HepG2 (cell line): Measurements from ENCODE around the gene GREM1. TPM values are rescaled to one million over a fixed set of nuclear protein-coding genes. Genes with fewer than 3 reads are reported as not detected.

Experiments used
- ATAC-seq: fragments of 200-7000 bp; cut with Tn5 transposase; 3 replicates; pipeline ENCODE4 v1.9.1; 2020; ENCODE audit warnings: mild to moderate bottlenecking, moderate library complexity
- BruUV-seq: library from RNA; stranded (reverse); fragments of 400-500 nt; replicated peaks from 2 replicates; lab custom pipeline; 2021; lab: Mats Ljungman, UMichigan
- CTCF ChIA-PET: fragments of 300-600 bp; formaldehyde crosslinking; extraction: SDS; loops from one replicate; lab custom pipeline; 2021; ENCODE audit warnings: low total read pairs, inconsistent platforms, low intra/inter-chr PET ratio; lab: Yijun Ruan, JAX
- POLR2A ChIA-PET: fragments of 350-600 bp; sonication (Branson Sonifier 250); formaldehyde crosslinking; loops from one replicate; lab custom pipeline; 2020; ENCODE audit warnings: antibody characterized with exemption, inconsistent platforms; lab: Yijun Ruan, JAX
- DNase-seq: peaks from one replicate; pipeline ENCODE4 v3.0.0-alpha.2; 2015; ENCODE audit warnings: low spot score
- FAIRE-seq: peaks from 3 replicates; lab custom pipeline; 2011; peaks lifted over from hg19 to GRCh38; lab: Jason Lieb, UNC
- H2AFZ ChIP-seq: one replicate; pipeline ENCODE4 v1.6.1; 2011; ENCODE audit warnings: low read length, inconsistent platforms
- H3K27ac ChIP-seq: fragments of 300-600 bp; 3 replicates; pipeline ENCODE4 v1.8.0; 2011; ENCODE audit warnings: mixed run types, mild to moderate bottlenecking, mixed read lengths, low read length, inconsistent platforms; ENCODE audit not compliant: insufficient read depth; ENCODE audit errors: extremely low read length
- H3K27me3 ChIP-seq, 2 experiments: fragments of 200-600 bp in 1 of 2; 2 replicates in 1 of 2; 3 replicates in 1 of 2; pipeline versions ENCODE4 v1.6.0 to v1.8.0; 2011; ENCODE audit warnings: low read length in 2 of 2, mild to moderate bottlenecking in 2 of 2, moderate library complexity in 2 of 2, inconsistent platforms in 1 of 2; ENCODE audit not compliant: insufficient read depth in 2 of 2, control insufficient read depth in 1 of 2
- H3K36me3 ChIP-seq, 2 experiments: fragments of 200-600 bp in 1 of 2; replicated peaks in 1 of 2; 2 replicates in 1 of 2; 3 replicates in 1 of 2; pipeline versions ENCODE4 v1.5.1 to v1.8.0; 2011; ENCODE audit warnings: low read length in 2 of 2, inconsistent platforms in 1 of 2; ENCODE audit not compliant: insufficient read depth in 2 of 2, control insufficient read depth in 1 of 2
- H3K4me1 ChIP-seq: 2 replicates; pipeline ENCODE4 v1.5.1; 2012; ENCODE audit warnings: low read length, inconsistent platforms; ENCODE audit not compliant: insufficient read depth
- H3K4me2 ChIP-seq: 2 replicates; pipeline ENCODE4 v1.6.0; 2011; ENCODE audit warnings: low read depth, low read length, inconsistent platforms
- H3K4me3 ChIP-seq, 3 experiments: fragments of 200-600 bp in 1 of 3; sonication (generic), shearing (Covaris generic) in 1 of 3; replicated peaks in 1 of 3; 2 replicates each; pipeline ENCODE4 v1.5.1; 2011 to 2016; ENCODE audit warnings: low read length in 3 of 3, inconsistent platforms in 2 of 3, low read depth in 2 of 3, mild to moderate bottlenecking in 2 of 3, control low read depth in 1 of 3, mixed read lengths in 1 of 3; ENCODE audit not compliant: insufficient read depth in 1 of 3
- H3K79me2 ChIP-seq: one replicate; pipeline ENCODE4 v1.6.1; 2011; ENCODE audit warnings: low read length, inconsistent platforms; ENCODE audit not compliant: insufficient read depth
- H3K9ac ChIP-seq: 2 replicates; pipeline ENCODE4 v1.6.0; 2011; ENCODE audit warnings: mild to moderate bottlenecking, low read depth, low read length, inconsistent platforms; ENCODE audit not compliant: insufficient read depth
- H3K9me3 ChIP-seq: 2 replicates; pipeline ENCODE4 v1.5.1; 2012; ENCODE audit warnings: mild to moderate bottlenecking, low read length
- H4K20me1 ChIP-seq: 2 replicates; pipeline ENCODE4 v1.6.0; 2011; ENCODE audit warnings: inconsistent platforms, mild to moderate bottlenecking, low read length, moderate library complexity; ENCODE audit not compliant: insufficient read depth
- ELF3 ChIP-seq: IDR thresholded peaks from 2 replicates; pipeline ENCODE4 v1.6.1; 2016; ENCODE audit warnings: missing genetic modification reagents, missing compliant biosample characterization
- GATAD2A ChIP-seq: IDR thresholded peaks from 2 replicates; pipeline ENCODE4 v1.6.1; 2016
- KDM2A ChIP-seq: sonication (generic); formaldehyde crosslinking; IDR thresholded peaks from 2 replicates; pipeline ENCODE4 v1.4.0; 2020; ENCODE audit warnings: low read depth, missing genetic modification reagents, borderline replicate concordance
- MAFG ChIP-seq: sonication (generic); formaldehyde crosslinking; IDR thresholded peaks from 2 replicates; pipeline ENCODE4 v1.5.1; 2020; ENCODE audit warnings: mild to moderate bottlenecking, missing genetic modification reagents
- MIXL1 ChIP-seq: IDR thresholded peaks from 2 replicates; pipeline ENCODE4 v1.6.1; 2016
- PAXIP1 ChIP-seq: sonication (generic); formaldehyde crosslinking; conservative IDR thresholded peaks from 2 replicates; pipeline ENCODE4 v1.4.0; 2020; ENCODE audit warnings: mild to moderate bottlenecking, missing genetic modification reagents, moderate library complexity
- PBX2 ChIP-seq: IDR thresholded peaks from 2 replicates; pipeline ENCODE4 v1.6.1; 2016; ENCODE audit warnings: control low read depth
- POGZ ChIP-seq: sonication (generic); formaldehyde crosslinking; IDR thresholded peaks from 2 replicates; pipeline ENCODE4 v1.4.0; 2020; ENCODE audit warnings: mild to moderate bottlenecking, missing genetic modification reagents
- RXRB ChIP-seq: IDR thresholded peaks from 2 replicates; pipeline ENCODE4 v1.6.1; 2016; ENCODE audit warnings: borderline replicate concordance, missing genetic modification reagents, missing compliant biosample characterization
- ZBTB7A ChIP-seq: sonication (generic); formaldehyde crosslinking; IDR thresholded peaks from 2 replicates; pipeline ENCODE4 v1.8.0; 2022; ENCODE audit warnings: mild to moderate bottlenecking, missing genetic modification reagents
- ZFP91 ChIP-seq: sonication (generic); formaldehyde crosslinking; IDR thresholded peaks from 2 replicates; pipeline ENCODE4 v1.9.0; 2022; ENCODE audit warnings: missing genetic modification reagents, mild to moderate bottlenecking, borderline replicate concordance
- ZNF136 ChIP-seq: sonication (generic); formaldehyde crosslinking; IDR thresholded peaks from 2 replicates; pipeline ENCODE4 v1.8.1; 2022; ENCODE audit warnings: low read depth, mild to moderate bottlenecking, moderate library complexity, missing genetic modification reagents
- ZNF18 ChIP-seq: sonication (generic); formaldehyde crosslinking; IDR thresholded peaks from 2 replicates; pipeline ENCODE4 v1.8.0; 2022; ENCODE audit warnings: mild to moderate bottlenecking, missing genetic modification reagents; ENCODE audit not compliant: insufficient replicate concordance
- ZNF337 ChIP-seq: sonication (generic); formaldehyde crosslinking; IDR thresholded peaks from 2 replicates; pipeline ENCODE4 v1.5.1; 2020; ENCODE audit warnings: missing genetic modification reagents, low read depth, mild to moderate bottlenecking, borderline replicate concordance
- ZNF501 ChIP-seq: sonication (generic); formaldehyde crosslinking; IDR thresholded peaks from 2 replicates; pipeline ENCODE4 v1.5.1; 2020; ENCODE audit warnings: mild to moderate bottlenecking, moderate library complexity, missing genetic modification reagents
- ZNF747 ChIP-seq: sonication (generic); formaldehyde crosslinking; IDR thresholded peaks from 2 replicates; pipeline ENCODE4 v1.8.1; 2023; ENCODE audit warnings: missing genetic modification reagents, mild to moderate bottlenecking, borderline replicate concordance
- ZNF782 ChIP-seq: sonication (generic); formaldehyde crosslinking; IDR thresholded peaks from 2 replicates; pipeline ENCODE4 v1.4.0; 2020; ENCODE audit warnings: missing genetic modification reagents, mild to moderate bottlenecking, borderline replicate concordance
- WGBS: methylation state at CpG from one replicate; pipeline ENCODE4 v1.1.6; 2017; ENCODE audit warnings: low lambda C conversion rate; 5-methylcytosine and 5-hydroxymethylcytosine counted together
- in situ Hi-C: cut with HindIII; loops from 2 replicates; pipeline ENCODE4 v1.10.0; 2017; ENCODE audit warnings: low pct_unique_long_range_greater_than_20kb; ENCODE audit not compliant: extremely low pct_ligation_motif_present
- intact Hi-C: fragments of 100-400 bp; cut with micrococcal nuclease; formaldehyde crosslinking; loops from one replicate; pipeline ENCODE4 v1.10.0; 2022; ENCODE audit not compliant: unreplicated experiment
- polyA plus RNA-seq, 8 experiments: library from polyadenylated mRNA; depleted of rRNA in 3 of 8; stranded (reverse) in 7 of 8; unstranded in 1 of 8; fragments of >200 nt; fragmentation: Illumina TruSeq in 4 of 8; extraction: Trizol in 4 of 8; gene quantifications; 2 replicates each; pipeline versions ENCODE4 v1.2.1 to v1.2.3, GENCODE V29; 2011 to 2016; ENCODE audit warnings: low read depth in 4 of 8, missing spikeins in 1 of 8, mixed read lengths in 1 of 8; ENCODE audit not compliant: insufficient read depth in 1 of 8
- total RNA-seq, 5 experiments: library from RNA; depleted of rRNA; stranded (reverse); fragments of >200 nt; fragmentation: Illumina TruSeq; extraction: Trizol; gene quantifications; 2 replicates each; pipeline ENCODE4 v1.2.3, GENCODE V29; 2016; ENCODE audit warnings: low read depth in 1 of 5

The GREM1 gene
- total and polyA plus RNA-seq, 2 of the 13 experiments (the other 11 are each of a cell fraction or from before 2014, with no cell fraction given) = 0.02 to 0.08 TPM

GRCh38 chr15:32765236-32765635 is 47.4 kb downstream of the GREM1 start (continued):
- TF ChIP-seq ZNF18 (CRISPR knock-in tag) = no peak
- no peak for TF ChIP-seq MIXL1 (CRISPR knock-in tag)
- no peak for TF ChIP-seq ZNF337 (CRISPR knock-in tag)
- TF ChIP-seq MAFG = no peak
- no peak for TF ChIP-seq PBX2 (CRISPR knock-in tag)
- no peak for TF ChIP-seq ZNF782 (CRISPR knock-in tag)
- no peak for TF ChIP-seq POGZ (CRISPR knock-in tag)
- TF ChIP-seq ZBTB7A = no peak

- Histone ChIP-seq H3K4me3 (no peak overlapping the region), H3K9ac (no peak overlapping the region), H3K4me2 (no peak overlapping the region), H4K20me1 (no peaks in the 10 kb centered on the region), H2AFZ (no peak overlapping the region), H3K9me3 (no peaks in the 10 kb centered on the region), H3K79me2 (no peaks in the 10 kb centered on the region), H3K27me3 (no peaks in the 10 kb centered on the region), H3K27ac (no peak overlapping the region), H3K4me1 (peaks cover 22% of the 10 kb centered on the region), H3K36me3 (no peaks in the 10 kb centered on the region)
- WGBS = 74% methylated on average over 3 of the region's 3 CpGs
- no peak for FAIRE-seq
- CTCF ChIA-PET = no interaction called here
- no peak for DNase-seq
- BruUV-seq = no TSS peak
- ATAC-seq = no peak
- POLR2A ChIA-PET = no interaction called here
- in situ Hi-C loops (no loop called here), intact Hi-C loops (no loop called here)
- TF ChIP-seq KDM2A (no peak), ELF3 (no peak), ZFP91 (CRISPR knock-in tag) (no peak), PAXIP1 (CRISPR knock-in tag) (no peak), ZNF747 (no peak), ZNF136 (CRISPR knock-in tag) (no peak), ZNF501 (CRISPR knock-in tag) (no peak), GATAD2A (CRISPR knock-in tag) (no peak), RXRB (no peak)
Measured at GRCh38 chr15:32766101-32766500, 48.3 kb downstream of the GREM1 start.
